UCSD-AML1 (cell line): ENCODE measurements around the gene HS3ST3A1.
"Not testable (repeated sequence)": the region's sequence is repeated elsewhere in the genome, so short reads cannot be mapped to it uniquely, and the experiment has no call there.

ENCODE experiments used
- DNase-seq: peaks from one replicate; lab custom pipeline; 2025; ENCODE audit not compliant: unreplicated experiment; lab: John Stamatoyannopoulos, UW

The HS3ST3A1 gene

GRCh38 chr17:13496553-13497056 lies 105.1 kb downstream of the HS3ST3A1 start:
- not testable (repeated sequence) for DNase-seq

- no peak for DNase-seq
Measured at GRCh38 chr17:13495423-13495822, 106.3 kb downstream of the HS3ST3A1 start.

- no peak for DNase-seq
Measured at GRCh38 chr17:13492737-13493122, 109.0 kb downstream of the HS3ST3A1 start.

- no peak for DNase-seq
Measured at GRCh38 chr17:13491916-13492736, 109.6 kb downstream of the HS3ST3A1 start.

GRCh38 chr17:13491491-13491890 lies 110.2 kb downstream of the HS3ST3A1 start:
- DNase-seq = no peak

GRCh38 chr17:13490906-13491482 lies 110.7 kb downstream of the HS3ST3A1 start:
- DNase-seq = no peak

GRCh38 chr17:13490427-13490826 lies 111.3 kb downstream of the HS3ST3A1 start:
- DNase-seq = no peak

GRCh38 chr17:13485327-13485726 lies 116.4 kb downstream of the HS3ST3A1 start:
- no peak for DNase-seq

- no peak for DNase-seq
Measured at GRCh38 chr17:13484020-13484419, 117.7 kb downstream of the HS3ST3A1 start.

GRCh38 chr17:13480877-13481276 lies 120.9 kb downstream of the HS3ST3A1 start:
- DNase-seq = no peak

GRCh38 chr17:13478326-13478830 lies 123.4 kb downstream of the HS3ST3A1 start:
- no peak for DNase-seq

GRCh38 chr17:13477180-13477611 lies 124.5 kb downstream of the HS3ST3A1 start:
- DNase-seq = no peak

- DNase-seq = no peak
Measured at GRCh38 chr17:13476720-13477119, 125.0 kb downstream of the HS3ST3A1 start.

GRCh38 chr17:13475574-13476223 lies 126.0 kb downstream of the HS3ST3A1 start:
- DNase-seq = no peak

- DNase-seq = no peak
Measured at GRCh38 chr17:13474073-13474800, 127.5 kb downstream of the HS3ST3A1 start.

- no peak for DNase-seq
Measured at GRCh38 chr17:13465678-13466077, 136.1 kb downstream of the HS3ST3A1 start.

- DNase-seq = no peak
Measured at GRCh38 chr17:13462673-13463124, 139.0 kb downstream of the HS3ST3A1 start.

- no peak for DNase-seq
Measured at GRCh38 chr17:13462146-13462545, 139.6 kb downstream of the HS3ST3A1 start.

- DNase-seq = no peak
Measured at GRCh38 chr17:13460261-13461000, 141.3 kb downstream of the HS3ST3A1 start.

- no peak for DNase-seq
Measured at GRCh38 chr17:13457783-13458182, 143.9 kb downstream of the HS3ST3A1 start.
